Ishikawa (cell line): Measurements from ENCODE around the gene DHRS12.

Source experiments
- CEBPB ChIP-seq: IDR thresholded peaks from 2 replicates; pipeline ENCODE4 v1.6.1; 2012
- CREB1 ChIP-seq: IDR thresholded peaks from 2 replicates; pipeline ENCODE4 v1.6.1; 2012; ENCODE audit warnings: low read depth
- EP300 ChIP-seq: IDR thresholded peaks from 2 replicates; pipeline ENCODE4 v1.6.1; 2012; ENCODE audit warnings: borderline replicate concordance
- FOXM1 ChIP-seq: IDR thresholded peaks from 2 replicates; pipeline ENCODE4 v1.6.1; 2012; ENCODE audit warnings: low read depth, borderline replicate concordance
- NFIC ChIP-seq: IDR thresholded peaks from 2 replicates; pipeline ENCODE4 v1.6.1; 2012
- RAD21 ChIP-seq: IDR thresholded peaks from 2 replicates; pipeline ENCODE4 v1.6.1; 2012; ENCODE audit warnings: low read depth
- TAF1 ChIP-seq: IDR thresholded peaks from 2 replicates; pipeline ENCODE4 v1.6.1; 2012; ENCODE audit warnings: low read depth, mild to moderate bottlenecking
- TCF12 ChIP-seq: IDR thresholded peaks from 2 replicates; pipeline ENCODE4 v1.6.1; 2012; ENCODE audit warnings: low read depth
- TEAD4 ChIP-seq: IDR thresholded peaks from 2 replicates; pipeline ENCODE4 v1.6.1; 2012
- YY1 ChIP-seq: IDR thresholded peaks from 2 replicates; pipeline ENCODE4 v1.6.1; 2012; ENCODE audit warnings: low read depth
- TF ChIP-seq, protein P1 (sequence below): IDR thresholded peaks from 2 replicates; pipeline ENCODE4 v1.6.1; 2012
- TF ChIP-seq, protein P2 (sequence below): IDR thresholded peaks from 2 replicates; pipeline ENCODE4 v1.6.1; 2012; ENCODE audit warnings: low read depth, mild to moderate bottlenecking

DNA sequence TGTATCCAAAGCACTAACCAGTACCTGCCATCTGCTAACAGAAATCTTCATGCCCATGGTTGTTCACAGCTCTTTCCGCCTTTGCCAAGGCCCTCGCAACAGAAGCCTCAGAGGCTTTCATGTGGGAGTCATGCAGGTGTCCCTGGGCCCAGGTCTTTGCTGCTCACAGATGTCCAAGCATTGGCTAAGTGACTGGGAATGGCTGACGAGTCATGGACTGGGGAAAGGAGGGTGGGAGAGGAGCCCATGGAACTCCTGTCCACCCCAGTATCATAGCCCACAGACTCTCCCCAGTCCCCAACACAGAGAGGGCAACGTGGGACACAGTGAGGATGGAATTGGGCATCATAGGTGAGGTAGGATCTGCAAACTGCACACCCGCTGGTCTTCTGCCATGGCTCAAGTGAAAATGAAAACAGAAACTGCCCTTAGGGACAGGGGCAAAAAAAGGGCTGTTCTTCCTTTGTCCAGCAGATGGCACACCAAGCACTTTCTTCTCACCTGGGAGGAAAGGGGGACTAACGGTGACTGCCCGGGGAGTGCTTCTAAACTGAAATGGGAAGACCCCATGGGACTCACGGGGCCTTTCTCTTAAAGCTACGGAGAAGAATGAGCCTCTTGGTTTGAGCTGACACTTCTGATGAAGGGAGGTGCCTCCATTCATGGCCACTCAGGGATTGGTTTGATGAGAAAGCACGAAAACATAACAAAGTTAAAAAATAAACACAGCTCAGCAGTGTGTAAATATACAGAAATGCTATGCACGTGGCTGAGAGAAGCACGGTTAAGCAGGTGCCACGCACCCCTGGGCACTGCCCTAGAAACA, 11.1 kb upstream of the DHRS12 start:
- no peak for TF ChIP-seq EP300
- TF ChIP-seq CREB1: no peak
- TF ChIP-seq, protein P1, sequence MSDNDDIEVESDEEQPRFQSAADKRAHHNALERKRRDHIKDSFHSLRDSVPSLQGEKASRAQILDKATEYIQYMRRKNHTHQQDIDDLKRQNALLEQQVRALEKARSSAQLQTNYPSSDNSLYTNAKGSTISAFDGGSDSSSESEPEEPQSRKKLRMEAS: no peak
- TF ChIP-seq, protein P2, sequence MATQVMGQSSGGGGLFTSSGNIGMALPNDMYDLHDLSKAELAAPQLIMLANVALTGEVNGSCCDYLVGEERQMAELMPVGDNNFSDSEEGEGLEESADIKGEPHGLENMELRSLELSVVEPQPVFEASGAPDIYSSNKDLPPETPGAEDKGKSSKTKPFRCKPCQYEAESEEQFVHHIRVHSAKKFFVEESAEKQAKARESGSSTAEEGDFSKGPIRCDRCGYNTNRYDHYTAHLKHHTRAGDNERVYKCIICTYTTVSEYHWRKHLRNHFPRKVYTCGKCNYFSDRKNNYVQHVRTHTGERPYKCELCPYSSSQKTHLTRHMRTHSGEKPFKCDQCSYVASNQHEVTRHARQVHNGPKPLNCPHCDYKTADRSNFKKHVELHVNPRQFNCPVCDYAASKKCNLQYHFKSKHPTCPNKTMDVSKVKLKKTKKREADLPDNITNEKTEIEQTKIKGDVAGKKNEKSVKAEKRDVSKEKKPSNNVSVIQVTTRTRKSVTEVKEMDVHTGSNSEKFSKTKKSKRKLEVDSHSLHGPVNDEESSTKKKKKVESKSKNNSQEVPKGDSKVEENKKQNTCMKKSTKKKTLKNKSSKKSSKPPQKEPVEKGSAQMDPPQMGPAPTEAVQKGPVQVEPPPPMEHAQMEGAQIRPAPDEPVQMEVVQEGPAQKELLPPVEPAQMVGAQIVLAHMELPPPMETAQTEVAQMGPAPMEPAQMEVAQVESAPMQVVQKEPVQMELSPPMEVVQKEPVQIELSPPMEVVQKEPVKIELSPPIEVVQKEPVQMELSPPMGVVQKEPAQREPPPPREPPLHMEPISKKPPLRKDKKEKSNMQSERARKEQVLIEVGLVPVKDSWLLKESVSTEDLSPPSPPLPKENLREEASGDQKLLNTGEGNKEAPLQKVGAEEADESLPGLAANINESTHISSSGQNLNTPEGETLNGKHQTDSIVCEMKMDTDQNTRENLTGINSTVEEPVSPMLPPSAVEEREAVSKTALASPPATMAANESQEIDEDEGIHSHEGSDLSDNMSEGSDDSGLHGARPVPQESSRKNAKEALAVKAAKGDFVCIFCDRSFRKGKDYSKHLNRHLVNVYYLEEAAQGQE: no peak
- no peak for TF ChIP-seq FOXM1
- TF ChIP-seq TEAD4: no peak
- TF ChIP-seq RAD21: peak; percentile 86
- TF ChIP-seq YY1: no peak
- no peak for TF ChIP-seq TCF12
- TF ChIP-seq NFIC: no peak
- TF ChIP-seq CEBPB: no peak
- no peak for TF ChIP-seq TAF1
